PFSK-1 (cell line): ENCODE data around the gene NPVF. TPM values are rescaled to one million over a fixed set of nuclear protein-coding genes. Genes with fewer than 3 reads are reported as not detected.

Source experiments
- FOXP2 ChIP-seq: optimal IDR thresholded peaks from 2 replicates; pipeline ENCODE3; 2011; ENCODE audit warnings: borderline replicate concordance, control low read depth, inconsistent platforms; ENCODE audit not compliant: insufficient read depth; ENCODE audit errors: extremely low read length, extremely low read depth
- POLR2AphosphoS5 ChIP-seq: IDR thresholded peaks from 2 replicates; pipeline ENCODE4 v1.6.1; 2012; ENCODE audit warnings: low read depth, mild to moderate bottlenecking, control low read depth, low read length, moderate library complexity
- SIN3A ChIP-seq: IDR thresholded peaks from 2 replicates; pipeline ENCODE4 v1.6.1; 2012; ENCODE audit warnings: mild to moderate bottlenecking, low read length, moderate library complexity, borderline replicate concordance; ENCODE audit not compliant: insufficient read depth
- TAF1 ChIP-seq: IDR thresholded peaks from 2 replicates; pipeline ENCODE4 v1.6.1; 2012; ENCODE audit warnings: low read length, control low read depth, borderline replicate concordance; ENCODE audit not compliant: insufficient read depth
- polyA plus RNA-seq: library from polyadenylated mRNA; unstranded; fragments of >200 nt; gene quantifications from one replicate; pipeline ENCODE4 v1.2.1, GENCODE V29; 2012; ENCODE audit warnings: low read depth, missing spikeins; ENCODE audit not compliant: insufficient read length
- TF ChIP-seq, protein P1 (sequence below), 2 experiments: IDR thresholded peaks; 2 replicates each; pipeline versions ENCODE4 v1.6.1 to v1.8.0; 2011 to 2012; ENCODE audit warnings: low read depth in 2 of 2, low read length in 2 of 2, control low read depth in 1 of 2, inconsistent platforms in 1 of 2, mild to moderate bottlenecking in 1 of 2, moderate library complexity in 1 of 2; ENCODE audit not compliant: insufficient read depth in 1 of 2

Gene NPVF, protein sequence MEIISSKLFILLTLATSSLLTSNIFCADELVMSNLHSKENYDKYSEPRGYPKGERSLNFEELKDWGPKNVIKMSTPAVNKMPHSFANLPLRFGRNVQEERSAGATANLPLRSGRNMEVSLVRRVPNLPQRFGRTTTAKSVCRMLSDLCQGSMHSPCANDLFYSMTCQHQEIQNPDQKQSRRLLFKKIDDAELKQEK
- polyA plus RNA-seq: not detected

GRCh38 chr7:25228386-25228785 is at the start of gene NPVF:
Gene NPVF (minus strand): TSS chr7:25228486. CDS start chr7:25228439, 47 bp downstream.
- TF ChIP-seq, protein P1, sequence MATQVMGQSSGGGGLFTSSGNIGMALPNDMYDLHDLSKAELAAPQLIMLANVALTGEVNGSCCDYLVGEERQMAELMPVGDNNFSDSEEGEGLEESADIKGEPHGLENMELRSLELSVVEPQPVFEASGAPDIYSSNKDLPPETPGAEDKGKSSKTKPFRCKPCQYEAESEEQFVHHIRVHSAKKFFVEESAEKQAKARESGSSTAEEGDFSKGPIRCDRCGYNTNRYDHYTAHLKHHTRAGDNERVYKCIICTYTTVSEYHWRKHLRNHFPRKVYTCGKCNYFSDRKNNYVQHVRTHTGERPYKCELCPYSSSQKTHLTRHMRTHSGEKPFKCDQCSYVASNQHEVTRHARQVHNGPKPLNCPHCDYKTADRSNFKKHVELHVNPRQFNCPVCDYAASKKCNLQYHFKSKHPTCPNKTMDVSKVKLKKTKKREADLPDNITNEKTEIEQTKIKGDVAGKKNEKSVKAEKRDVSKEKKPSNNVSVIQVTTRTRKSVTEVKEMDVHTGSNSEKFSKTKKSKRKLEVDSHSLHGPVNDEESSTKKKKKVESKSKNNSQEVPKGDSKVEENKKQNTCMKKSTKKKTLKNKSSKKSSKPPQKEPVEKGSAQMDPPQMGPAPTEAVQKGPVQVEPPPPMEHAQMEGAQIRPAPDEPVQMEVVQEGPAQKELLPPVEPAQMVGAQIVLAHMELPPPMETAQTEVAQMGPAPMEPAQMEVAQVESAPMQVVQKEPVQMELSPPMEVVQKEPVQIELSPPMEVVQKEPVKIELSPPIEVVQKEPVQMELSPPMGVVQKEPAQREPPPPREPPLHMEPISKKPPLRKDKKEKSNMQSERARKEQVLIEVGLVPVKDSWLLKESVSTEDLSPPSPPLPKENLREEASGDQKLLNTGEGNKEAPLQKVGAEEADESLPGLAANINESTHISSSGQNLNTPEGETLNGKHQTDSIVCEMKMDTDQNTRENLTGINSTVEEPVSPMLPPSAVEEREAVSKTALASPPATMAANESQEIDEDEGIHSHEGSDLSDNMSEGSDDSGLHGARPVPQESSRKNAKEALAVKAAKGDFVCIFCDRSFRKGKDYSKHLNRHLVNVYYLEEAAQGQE (IDR thresholded peaks at IDR 0.05; ENCODE audit: insufficient read depth in 1 of 2, low read depth in 2 of 2, low read length in 2 of 2): no peak
- TF ChIP-seq FOXP2 (no peak), POLR2AphosphoS5 (no peak), TAF1 (no peak), SIN3A (no peak)

GRCh38 chr7:25272265-25272664 is 44.0 kb upstream of the NPVF start:
- TF ChIP-seq FOXP2: no peak
- TF ChIP-seq, protein P1 (IDR thresholded peaks at IDR 0.05; ENCODE audit: insufficient read depth in 1 of 2, low read depth in 2 of 2, low read length in 2 of 2): no peak
- no peak for TF ChIP-seq SIN3A

DNA sequence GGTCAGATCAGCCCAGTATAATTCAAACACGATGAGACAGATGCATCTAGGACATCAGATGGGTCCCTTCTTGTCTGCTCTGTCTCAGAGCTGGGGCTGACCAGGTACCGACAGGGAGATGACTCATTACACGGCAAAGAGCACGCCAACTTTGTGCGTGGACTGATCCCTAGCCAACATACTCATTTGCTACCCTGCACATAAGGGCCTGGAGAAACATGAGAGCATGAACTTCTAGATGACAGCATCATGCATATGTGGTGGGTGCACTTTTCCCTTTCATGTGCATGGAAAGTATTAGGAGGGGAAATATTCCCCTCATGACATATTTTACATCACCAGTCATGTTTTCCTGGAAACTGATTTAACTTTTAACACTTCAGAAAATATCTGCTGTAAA is 35.1 kb upstream of the NPVF start:
- TF ChIP-seq FOXP2: no peak
- TF ChIP-seq TAF1: no peak
- TF ChIP-seq SIN3A: no peak

DNA sequence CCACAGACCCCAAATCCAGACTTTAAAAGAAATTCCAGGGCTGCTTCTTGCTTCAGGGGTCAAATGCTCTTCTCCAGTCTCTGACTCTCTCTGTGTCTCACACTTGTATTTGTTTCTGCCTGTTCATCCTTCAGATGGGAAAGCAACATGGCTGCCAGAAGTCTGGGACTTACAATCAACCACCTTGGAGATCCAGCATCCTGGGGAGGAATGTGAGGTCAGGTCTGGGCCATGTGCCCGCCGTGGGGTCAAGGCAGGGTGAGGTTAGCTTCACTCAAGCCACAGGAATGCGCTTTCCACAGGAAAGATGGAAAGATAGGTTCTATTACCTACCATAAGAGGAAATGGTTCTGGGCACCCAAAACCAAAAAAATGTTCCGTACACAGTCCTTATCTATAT is 34.3 kb upstream of the NPVF start:
- TF ChIP-seq FOXP2: no peak
- TF ChIP-seq TAF1: no peak
- TF ChIP-seq SIN3A: no peak
- TF ChIP-seq, protein P1 (IDR thresholded peaks at IDR 0.05; ENCODE audit: insufficient read depth in 1 of 2, low read depth in 2 of 2, low read length in 2 of 2): no peak
- no peak for TF ChIP-seq POLR2AphosphoS5

DNA sequence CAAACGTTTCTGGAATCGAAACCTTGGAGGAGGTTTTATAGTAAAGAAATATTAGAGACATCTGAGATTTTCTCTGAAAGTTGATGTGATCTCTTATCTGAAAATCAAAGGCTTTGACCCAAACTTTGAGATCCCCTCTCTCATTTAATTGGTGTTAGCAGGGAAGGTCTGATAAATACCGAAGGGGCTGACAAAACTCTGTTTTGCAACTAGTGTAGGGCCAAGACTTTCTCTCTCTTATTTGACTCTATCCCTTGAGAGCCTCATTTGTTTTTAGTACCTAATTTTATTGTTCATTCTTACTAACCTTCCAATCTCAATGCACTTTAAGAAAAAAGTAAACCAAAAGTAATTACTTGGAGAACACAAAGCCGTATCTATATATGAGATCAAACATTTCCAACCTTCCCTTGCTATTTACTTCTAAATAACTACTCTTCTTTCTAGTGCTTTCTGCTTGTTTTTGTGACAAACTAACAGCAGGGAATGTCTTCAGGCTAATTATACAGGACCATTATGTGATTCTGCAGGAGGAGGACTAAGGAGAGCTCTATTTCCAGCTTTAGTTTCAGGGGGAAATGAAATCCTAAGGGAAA is 33.4 kb upstream of the NPVF start:
- TF ChIP-seq, protein P1 (IDR thresholded peaks at IDR 0.05; ENCODE audit: insufficient read depth in 1 of 2, low read depth in 2 of 2, low read length in 2 of 2): no peak
- TF ChIP-seq TAF1 (no peak), FOXP2 (no peak), SIN3A (no peak), POLR2AphosphoS5 (no peak)
